ENCODE results near the gene MGST2.

MGST2 gene

DNA sequence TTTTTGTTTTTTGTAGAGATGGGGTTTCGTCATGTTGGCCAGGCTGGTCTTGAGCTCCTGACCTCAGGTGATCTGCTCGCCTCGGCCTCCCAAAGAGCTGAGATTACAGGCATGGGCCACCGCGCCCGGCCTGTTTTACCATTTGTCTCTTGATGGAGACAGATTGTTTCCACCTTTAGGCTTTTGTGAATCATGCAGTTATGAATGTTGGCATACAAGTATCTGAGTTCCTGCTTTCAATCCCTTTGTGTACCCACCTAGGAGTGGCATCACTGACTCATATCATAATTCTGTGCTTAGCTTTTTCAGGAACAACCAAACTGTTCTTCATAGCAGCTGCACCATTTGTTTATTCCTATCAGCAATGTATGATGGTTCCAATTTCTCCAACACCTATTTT lies 20.2 kb upstream of the MGST2 start:
- no peak for DNase-seq

DNA sequence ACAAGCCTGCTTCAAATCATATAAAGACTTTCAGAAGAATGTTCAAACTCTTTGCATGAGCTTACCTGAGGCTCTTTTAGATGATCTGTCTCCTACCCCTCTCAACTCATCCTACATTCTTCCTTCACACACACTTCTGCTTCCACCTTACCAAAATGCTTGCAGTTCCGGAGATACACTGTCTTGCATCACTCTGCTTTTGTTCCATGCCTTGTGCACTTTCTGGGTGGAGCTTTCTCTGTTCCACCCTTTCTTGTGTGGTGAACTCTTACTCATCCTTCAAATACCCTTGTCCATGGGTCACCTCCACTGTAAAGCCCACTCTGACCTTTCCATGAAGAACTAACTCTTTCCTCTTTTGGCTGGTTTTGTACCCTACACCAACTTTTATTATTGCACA lies 18.4 kb upstream of the MGST2 start:
- DNase-seq, result no peak

DNA sequence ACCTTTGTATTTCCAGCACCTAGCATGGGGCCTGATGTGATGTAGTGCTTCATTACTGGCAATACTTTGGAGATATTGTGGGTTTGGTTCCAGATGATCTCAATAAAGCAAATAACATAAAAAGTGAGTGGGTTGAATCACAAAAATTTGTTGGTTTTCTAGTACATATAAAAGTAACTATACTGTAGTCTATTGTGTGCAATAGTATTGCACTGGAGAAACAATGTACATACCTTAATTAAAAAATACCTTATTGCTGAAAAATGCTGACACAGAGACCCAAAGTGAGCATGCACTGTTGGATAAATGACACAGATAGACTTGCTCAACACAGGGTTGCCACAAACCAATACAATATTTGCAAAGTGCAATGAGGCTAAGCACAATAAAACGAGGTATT lies 17.7 kb upstream of the MGST2 start:
- no peak for DNase-seq

DNA sequence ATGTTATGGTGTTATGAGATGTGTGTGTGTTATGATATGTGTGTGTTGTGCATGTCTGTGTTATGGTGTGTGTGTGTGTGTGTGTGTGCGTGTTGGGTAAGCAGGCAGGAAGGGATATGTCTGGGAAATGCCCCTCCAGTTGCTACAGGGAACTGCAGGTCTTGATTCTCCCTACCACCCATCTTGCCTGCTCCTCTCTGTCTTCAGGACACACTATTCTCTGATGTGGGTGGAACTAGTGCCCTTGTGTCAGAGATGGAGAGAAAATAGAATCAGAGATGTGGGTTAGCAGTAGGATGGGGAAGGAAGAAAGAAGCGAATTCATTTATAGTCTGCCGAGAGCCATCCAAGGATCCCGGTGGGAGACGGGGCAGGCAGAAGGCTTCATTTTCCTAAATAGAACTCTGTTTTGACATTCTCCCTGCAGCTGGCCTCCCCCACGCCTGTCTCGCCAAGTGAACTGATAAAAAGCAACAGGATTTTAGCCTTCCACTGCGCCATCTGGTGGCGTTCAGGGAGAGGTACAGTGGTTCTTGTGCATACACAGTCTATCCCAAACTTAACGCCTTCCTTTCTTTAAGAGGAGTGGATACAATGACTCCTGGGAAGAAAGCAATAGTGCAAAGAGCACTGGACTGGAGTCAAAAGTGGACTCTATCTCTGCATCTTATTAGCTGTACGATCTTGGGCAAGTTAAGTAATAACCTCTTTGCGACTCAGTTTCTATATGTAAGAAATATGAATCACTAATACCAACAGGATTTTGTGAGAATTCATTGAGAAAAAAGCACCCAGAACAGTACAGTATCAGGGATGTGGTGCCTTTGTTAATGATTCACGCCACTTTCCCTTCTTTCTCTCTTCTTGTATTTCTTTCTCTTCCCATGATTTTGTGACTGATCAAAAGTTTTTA lies 14.1 kb upstream of the MGST2 start:
- peak; percentile 88 for DNase-seq

DNA sequence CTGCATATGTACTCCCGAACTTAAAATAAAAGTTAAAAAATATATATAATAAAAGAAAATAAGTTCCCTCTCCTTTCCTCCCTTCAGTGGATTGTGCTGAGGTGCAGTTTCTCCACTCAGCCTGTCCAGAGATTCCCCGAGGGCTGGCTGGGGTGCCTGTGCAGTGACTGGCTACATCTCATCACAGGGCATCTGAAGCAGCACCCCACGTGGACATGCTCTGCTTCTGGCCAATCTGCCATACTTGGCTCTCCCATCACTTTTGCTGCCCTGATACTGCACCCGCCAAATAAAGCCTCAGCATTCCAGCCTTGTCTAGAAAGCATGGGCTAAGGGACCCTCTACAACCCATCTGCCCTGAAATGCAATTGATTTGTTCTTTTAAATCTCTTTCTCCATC lies 11.1 kb upstream of the MGST2 start:
- DNase-seq, result no peak

DNA sequence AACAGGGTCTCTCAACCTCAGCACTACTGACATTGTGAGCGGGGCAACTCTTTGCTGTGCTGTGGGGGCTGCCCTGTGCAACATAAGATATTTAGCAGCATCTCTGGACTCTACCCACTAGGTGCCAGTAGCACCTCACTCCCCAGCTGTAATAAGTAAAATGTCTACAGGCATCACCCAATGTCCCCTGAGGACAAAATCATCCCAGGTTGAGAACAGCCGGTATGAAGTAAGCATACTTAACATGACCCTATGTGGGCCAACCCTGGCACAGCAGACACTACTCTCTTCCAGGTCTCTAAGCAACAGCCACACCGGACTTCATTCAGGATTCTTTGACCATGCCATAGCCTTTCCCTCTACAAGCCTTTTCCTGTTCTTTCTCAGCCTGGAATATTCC lies 10.5 kb upstream of the MGST2 start:
- DNase-seq, result no peak

DNA sequence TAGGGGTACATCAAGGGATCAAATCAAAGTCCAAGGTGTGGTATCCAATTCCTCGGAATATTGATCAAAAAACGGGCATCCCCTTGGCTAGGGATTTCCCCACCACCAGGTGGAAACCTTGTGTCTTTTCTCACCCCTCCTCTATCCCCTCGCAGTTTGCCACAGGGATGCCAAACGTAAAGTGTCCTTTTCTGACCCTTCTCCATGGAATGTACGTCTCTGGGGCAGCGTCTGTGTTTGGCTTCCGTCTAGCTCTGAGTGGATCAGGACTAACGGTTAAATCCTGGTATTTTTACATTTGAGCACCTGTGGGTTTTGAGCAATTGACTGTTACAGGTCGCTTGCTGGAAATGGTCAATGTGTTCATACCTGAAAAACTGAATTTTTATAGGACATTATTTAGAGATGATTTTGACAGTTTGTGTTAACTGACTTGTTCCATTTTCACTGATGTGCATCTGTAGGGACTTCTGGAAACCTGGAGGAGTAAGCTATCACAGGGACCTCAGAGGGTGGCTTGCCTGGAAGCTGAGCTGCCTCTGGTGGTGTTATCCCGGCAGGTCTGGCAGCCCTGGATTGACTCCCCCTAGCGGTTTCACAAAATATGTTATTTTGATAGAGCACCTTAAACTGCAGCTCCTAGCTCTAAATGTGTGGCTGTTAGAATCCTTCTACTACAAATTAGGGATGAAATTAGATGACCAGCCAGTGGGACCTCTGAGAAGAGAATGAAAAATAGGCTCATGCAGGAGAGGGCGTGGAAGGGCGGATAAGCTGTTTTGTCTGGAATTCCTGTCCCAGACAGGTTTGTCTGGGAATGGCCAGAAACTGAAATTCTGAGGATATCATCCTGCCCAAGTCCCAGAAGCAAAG lies 8.8 kb upstream of the MGST2 start:
- peak; percentile 52 for DNase-seq

DNA sequence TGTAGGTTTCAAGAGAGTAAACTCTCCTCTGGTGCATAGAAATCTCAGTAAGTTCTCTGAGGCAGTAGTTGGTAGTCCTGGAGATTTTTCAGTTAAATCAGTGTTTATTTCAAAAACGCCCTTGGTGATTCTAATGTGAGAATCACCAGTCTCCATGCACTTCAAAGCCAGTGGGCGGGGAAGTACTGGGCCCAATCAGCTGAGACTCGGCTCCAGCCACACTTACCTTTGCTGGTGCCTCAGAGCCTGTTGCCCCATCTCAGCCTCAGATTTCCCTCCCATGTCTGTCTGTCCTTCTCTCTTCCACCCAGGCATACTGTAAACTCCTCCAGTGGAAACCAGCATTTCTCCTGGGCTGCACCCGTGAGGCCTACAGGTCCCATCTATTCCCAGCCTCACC lies 7.4 kb upstream of the MGST2 start:
- DNase-seq, result no peak

DNA sequence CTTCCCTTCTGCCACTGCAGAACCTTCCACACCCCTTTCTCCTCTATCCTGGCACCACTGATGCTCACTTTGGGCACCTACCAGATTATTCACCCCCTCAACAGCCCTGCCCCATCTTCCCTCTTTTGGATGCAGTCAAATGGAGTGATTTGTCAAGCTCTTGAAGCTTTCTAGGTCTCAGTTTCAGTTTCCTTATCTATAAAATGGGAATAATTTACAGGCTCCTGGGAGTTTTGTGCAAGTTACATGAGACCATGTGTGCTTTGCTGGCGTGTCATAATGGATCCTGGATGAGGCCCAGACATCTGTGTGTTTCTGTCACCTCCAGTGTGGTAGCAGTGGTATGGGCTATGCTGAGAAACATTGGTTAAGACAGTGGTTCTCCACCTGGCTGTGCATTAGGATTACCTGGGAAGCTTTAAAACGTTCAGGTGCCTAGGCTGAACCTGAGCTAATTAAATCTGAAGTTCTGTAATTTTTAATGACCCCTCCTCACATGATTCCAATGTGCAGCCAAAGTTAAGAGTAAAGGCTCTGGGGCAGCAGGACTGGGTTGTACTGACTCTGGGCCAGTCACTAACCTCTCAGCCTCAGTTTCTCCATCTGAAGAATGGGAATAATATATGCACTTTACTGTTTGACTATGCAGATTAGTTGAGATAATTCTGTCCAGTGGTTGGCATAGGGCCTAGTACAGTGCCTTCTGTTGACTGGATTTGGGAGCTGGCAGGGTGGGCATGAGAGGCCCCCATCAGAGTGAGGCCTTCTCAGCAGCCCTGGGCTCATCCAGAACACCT lies 6.8 kb upstream of the MGST2 start:
- DNase-seq, result no peak

DNA sequence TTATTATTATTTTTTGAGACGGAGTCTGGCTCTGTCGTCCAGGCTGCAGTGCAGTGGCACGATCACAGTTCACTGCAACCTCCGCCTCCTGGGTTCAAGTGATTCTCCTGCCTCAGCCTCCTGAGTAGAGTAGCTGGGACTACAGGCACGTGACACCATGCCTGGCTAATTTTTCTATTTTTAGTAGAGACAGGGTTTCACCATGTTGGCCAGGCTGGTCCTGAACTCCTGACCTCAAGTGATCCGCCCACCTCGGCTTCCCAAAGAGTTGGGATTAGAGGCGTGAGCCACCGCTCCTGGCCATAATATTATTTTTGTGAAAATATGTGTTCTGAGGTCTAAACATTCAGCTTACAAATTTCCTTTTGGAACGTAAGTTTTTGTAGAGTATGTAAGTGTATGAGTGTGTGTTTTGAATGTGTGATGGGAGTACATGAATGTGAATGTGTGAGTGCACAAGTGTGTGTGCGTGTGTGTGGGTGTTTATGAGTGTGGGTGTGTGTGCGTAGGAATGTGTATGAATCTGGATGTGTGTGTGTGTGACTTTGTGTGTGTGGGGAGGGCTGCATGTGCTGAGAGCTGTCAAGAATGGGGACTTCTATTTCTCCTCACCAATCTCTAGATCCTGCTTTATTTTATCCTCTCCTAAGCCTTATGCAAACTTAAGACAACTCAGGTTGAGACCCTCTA lies 5.7 kb upstream of the MGST2 start:
- DNase-seq, result no peak

DNA sequence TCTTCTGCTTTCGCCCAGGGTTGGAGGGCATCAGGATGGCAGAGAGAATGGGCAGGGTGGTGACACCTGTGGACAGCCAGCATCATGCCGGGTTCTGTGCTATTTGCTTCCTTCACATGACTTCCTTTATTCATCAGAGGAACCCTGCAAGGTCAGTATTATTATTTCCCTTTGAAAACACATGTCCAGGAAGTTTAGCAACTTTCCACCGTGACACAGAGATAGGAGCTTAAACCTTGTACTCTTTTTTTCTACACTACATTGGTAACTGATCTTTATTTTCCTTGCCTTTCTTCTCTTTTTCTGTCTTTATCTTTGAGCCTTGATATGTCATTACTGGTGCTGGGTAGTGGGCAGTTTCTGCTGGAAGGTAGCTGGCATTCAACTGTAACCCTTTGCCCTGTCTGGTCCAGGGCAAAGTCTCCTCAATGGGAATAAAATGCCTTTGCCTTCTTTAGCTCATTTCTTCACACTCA lies 5.0 kb upstream of the MGST2 start:
- no peak for DNase-seq

DNA sequence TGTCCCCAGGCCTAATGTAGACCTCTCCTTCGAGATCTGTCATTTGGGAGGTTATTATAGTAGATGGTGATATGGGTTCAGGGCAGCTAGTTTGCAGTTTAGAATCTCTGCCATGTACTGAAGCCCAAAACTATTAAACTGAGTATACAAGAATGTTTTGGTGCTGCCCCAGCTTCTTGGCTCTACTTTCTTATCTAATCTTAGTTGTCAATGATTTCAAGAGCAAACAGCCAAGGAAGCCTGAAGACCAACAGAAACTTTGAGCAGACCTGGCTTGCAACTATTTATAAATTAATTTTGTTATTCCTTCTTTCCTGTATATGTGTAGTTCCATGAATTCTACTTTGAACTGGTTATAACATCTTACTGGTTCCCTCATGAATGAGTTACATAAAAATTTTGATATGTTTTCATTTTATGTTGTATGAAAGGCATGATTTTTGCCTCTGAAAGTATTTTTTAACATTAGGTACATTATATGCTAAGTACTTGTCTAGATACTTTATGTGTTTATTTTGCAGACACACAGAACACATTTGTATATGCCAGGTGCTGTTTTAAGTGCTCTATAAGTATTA lies 2.0 kb upstream of the MGST2 start:
- DNase-seq, result no peak

DNA sequence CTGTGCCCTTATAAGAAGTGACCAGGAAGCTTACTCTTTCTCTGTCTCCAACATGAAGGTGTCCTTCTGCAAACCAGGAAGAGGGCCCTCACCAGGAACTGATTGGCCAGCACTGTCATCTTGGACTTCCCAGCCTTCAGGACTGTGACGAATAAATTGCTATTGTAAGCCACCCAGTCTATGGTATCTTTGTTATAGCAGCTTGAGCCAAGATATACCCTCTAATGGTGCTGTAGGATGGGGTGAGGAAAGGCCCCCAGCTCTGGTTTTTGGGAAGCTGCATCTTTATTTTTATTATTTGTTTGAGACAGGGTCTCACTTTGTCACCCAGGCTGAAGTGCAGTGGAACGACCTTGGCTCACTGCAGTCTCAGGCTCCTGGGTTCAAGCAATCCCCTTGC lies 1.2 kb upstream of the MGST2 start:
- DNase-seq, result no peak

DNA sequence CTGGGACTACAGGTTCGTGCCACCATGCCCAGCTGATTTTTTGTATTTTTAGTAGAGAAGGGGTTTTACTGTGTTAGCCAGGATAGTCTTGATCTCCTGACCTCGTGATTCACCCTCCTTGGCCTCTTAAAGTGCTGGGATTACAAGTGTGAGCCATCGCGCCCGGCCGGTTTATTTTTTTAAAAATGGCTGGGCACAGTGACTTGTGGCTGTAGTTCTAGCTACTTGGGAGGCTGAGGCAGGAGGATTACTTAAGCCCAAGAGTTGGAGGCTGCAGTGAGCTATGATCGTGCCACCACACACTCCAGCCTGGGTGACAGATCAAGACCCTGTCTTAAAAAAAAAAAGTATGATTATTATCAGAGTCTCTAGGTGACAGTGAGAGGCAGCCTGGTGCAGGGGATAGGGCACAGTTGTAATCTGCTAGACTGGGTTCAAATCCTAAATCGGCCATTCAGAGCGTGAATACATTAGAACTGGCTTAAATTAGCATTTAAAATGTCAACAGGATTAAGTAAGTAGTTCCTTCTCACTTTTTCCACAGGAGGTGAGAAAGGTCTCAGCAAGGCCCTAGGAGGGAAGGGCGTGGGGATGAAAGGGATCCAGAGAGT lies 435 bp upstream of the MGST2 start:
- DNase-seq, result no peak

DNA sequence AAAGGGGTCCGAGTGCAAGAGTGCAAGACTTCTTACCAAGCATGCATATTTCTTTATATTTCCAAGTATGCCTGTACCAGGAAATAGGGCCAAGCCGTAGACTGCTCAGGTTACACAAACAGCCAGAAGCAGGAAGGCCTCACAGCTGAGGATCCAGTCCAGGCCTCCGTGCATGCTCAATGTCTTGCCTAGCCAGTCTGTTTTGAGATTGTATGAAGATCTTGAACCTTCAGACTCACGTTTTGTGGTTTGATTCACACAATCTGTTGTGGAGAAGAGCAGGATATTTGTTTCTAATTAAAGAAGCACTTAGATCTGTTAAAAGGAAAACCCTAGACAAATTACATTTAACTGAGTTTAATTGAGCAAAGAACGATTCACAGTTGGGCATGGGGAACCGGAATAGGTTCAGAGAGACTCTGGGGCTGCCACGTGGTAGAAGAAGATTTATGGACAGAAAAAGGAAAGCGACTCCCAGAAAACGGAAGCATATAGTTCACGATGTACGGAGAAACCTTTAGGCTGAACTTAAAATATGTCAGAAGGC lies 1.2 kb downstream of the MGST2 start:
- DNase-seq, result peak; percentile 63

DNA sequence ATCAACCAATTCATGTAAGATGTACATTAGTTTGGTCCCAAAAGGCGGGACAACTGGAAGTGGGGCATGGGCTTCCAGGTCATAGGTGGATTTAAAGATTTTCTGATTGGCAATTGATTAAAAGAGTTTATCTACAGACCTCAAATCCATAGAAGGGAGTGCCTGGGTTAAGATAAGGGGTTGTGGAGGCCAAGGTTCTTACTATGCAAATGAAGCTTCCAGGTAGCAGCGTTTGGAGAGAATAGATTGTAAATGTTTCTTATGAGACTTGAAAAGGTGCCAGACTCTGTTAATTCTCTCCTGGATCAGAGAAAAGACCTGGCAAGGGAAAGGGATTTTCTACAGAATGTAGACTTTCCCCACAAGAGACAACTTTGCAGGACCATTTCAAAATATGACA lies 2.4 kb downstream of the MGST2 start:
- DNase-seq, result no peak

DNA sequence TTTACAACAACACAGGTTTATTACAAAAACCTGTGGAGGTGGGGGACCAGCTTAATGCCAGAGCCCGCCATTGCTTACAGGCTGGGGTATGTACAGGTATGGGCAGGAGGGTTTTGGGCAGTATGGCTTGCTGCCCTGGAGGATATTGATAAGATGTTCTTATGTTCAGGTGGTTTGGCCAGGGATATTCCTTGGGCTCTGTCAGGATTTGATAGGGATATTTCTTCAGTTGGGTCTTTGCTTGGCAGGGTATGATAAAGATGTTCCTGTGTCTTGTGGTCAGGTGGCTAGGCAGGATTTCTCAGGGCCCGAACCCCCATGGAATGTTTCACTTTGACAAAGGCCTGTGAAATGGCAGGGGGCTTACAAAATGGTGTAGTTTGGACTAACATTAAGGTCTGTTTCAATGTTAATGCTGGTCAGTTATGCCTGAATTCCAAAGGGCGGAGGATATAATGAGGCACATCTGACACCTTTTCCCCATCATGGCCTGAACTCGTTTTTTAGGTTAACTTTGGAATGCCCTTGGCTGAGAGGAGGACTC lies 3.1 kb downstream of the MGST2 start:
- no peak for DNase-seq

DNA sequence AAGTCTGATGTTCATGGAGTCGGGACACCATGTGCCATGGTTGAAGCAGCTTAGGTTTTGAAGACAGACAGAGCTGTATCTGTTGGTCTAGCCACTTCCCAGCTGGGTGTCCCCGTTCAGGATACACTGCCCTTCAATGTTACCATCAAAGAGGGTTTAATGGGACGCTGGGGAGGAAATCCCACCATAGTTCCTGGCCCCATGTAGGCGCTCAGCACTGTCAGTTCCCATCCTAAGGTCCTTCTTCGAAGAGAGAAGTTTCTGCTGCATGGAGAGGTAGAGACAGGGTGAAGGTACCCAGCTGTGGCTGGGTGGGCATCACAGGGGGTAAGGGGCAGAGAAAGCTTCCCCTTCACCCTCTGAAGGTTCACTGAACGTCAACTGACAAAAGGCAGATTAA lies 3.7 kb downstream of the MGST2 start:
- no peak for DNase-seq

DNA sequence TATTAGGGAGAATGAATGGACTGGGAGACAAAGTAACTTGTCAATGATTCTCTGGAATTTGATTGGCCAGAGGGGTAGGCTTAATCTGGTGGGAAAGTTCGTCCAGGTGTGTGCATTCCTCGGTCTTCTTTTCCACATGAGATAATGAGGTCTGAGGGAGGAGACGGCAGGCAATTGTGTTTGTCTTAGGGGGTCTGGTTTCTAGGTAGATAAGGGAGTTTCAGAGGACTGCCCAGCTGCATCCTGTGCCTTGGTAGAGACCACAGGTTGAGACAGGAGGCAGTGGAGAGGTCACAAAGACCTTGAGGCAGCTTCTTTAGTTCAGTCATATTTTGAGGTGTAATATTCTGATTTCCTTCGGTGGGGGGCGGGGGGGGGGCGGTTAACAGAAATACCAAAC lies 4.3 kb downstream of the MGST2 start:
- no peak for DNase-seq

DNA sequence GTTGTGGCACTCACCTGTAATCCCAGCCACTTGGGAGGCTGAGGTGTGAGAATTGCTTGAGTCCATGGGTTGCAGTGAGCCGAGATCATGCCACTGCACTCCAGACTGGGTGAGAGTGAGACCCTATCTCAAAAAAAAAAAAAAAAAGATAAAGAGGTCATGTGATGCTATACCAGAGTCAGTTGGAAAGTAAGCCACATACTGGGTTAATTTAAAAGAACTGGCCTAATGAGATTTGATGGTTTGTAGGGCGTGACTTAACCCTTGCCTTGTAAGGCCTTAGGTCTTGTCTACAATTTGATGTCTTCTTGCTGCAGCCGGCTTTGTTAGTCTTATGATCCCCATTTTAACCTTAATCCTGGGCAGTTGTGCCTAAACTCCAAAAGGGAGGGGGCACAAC lies 5.2 kb downstream of the MGST2 start:
- no peak for DNase-seq

DNA sequence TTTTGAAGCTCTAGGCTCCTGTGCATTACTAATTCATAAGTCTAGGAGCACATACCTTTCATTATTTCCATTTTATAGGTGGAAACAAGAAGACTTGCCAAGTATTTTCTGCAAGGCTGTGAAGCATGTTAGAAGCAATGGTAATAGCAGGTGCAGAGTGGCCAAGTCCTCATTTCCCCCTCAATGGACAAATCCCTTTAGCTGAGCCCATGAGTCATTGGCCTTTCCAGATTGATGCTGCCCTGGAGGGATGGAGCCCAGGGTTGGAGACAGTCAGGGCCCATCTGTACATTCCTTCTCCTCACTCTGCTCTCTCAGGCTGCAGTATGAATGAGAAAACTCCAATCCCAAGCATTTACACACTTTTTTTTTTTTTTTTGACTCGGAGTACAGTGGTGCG lies 6.6 kb downstream of the MGST2 start:
- no peak for DNase-seq

Measured in left hindlimb (tissue), 1 donor.